Adrenal gland (tissue), 5 donors: Measurements from ENCODE around the gene DOCK6.

ENCODE experiments used
- CTCF ChIP-seq, 6 experiments: fragments of 450-650 bp in 4 of 6; fragments of 200-600 bp in 2 of 6; sonication (generic) in 1 of 6; IDR thresholded peaks; 1 replicate in 5 of 6; 2 replicates in 1 of 6; pipeline versions ENCODE4 v1.5.1 to v1.8.0; 2016 to 2021; ENCODE audit warnings: antibody characterized with exemption in 6 of 6, mild to moderate bottlenecking in 2 of 6, moderate library complexity in 1 of 6
- POLR2A ChIP-seq, 2 donors: fragments of 450-650 bp; IDR thresholded peaks; one replicate each; pipeline ENCODE4 v1.6.1; 2017; ENCODE audit warnings: antibody characterized with exemption in 2 of 2, mild to moderate bottlenecking in 2 of 2, moderate library complexity in 1 of 2
- donor health status: DM: no; HTN: no; CAD: no.

- no peak for TF ChIP-seq CTCF (IDR thresholded peaks at IDR 0.05)
- no peak for TF ChIP-seq POLR2A (IDR thresholded peaks at IDR 0.05)
Measured at GRCh38 chr19:11165486-11166030, 96.8 kb downstream of the DOCK6 start.
